ENCODE data around the gene PRPF6.

PRPF6 gene

DNA sequence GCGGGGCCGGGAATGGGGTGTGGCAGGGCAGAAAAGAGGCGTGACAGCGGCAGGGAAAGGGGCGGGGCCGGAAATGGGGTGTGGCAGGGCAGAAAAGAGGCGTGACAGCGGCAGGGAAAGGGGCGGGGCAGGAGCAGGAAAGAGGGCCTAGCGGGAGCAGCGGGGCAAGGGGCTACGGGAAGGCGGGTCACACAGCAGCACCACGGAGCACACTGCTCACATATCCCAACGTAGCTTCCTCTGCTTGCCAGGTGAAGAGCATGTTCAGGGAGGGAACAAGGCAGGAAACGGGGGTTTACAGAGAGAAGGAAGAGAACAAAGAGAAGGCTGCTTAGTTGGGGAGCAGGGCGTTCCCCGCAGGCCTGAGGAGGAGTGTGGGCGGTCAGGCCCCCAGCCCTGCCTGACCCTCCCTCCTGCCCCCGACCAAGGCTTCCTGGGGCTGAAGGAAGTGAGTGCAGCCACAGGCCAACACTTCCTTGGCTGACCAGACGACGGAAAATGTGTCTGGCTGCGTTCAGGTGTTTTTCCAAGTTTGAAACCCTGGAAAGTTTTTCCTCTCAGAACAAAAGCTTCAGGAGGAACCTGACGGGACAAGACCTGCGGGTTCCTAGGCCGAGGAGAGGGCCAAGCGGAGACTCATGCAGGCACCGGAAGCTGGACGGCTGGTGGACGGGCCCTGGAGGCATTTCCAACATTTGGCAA is 38.5 kb upstream of the PRPF6 start:
- in situ Hi-C loops (cut with HindIII; ENCODE audit: low sequenced_read_pairs): no loop called here
- TF ChIP-seq, protein P1, sequence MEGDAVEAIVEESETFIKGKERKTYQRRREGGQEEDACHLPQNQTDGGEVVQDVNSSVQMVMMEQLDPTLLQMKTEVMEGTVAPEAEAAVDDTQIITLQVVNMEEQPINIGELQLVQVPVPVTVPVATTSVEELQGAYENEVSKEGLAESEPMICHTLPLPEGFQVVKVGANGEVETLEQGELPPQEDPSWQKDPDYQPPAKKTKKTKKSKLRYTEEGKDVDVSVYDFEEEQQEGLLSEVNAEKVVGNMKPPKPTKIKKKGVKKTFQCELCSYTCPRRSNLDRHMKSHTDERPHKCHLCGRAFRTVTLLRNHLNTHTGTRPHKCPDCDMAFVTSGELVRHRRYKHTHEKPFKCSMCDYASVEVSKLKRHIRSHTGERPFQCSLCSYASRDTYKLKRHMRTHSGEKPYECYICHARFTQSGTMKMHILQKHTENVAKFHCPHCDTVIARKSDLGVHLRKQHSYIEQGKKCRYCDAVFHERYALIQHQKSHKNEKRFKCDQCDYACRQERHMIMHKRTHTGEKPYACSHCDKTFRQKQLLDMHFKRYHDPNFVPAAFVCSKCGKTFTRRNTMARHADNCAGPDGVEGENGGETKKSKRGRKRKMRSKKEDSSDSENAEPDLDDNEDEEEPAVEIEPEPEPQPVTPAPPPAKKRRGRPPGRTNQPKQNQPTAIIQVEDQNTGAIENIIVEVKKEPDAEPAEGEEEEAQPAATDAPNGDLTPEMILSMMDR (IDR thresholded peaks at IDR 0.05; ENCODE audit: low read depth, low read length, missing control alignments): no peak
- no peak overlapping the region for H3K4me3 ChIP-seq (ENCODE audit: low read depth, low read length)
- no peak for DNase-seq (ENCODE audit: low read depth)

DNA sequence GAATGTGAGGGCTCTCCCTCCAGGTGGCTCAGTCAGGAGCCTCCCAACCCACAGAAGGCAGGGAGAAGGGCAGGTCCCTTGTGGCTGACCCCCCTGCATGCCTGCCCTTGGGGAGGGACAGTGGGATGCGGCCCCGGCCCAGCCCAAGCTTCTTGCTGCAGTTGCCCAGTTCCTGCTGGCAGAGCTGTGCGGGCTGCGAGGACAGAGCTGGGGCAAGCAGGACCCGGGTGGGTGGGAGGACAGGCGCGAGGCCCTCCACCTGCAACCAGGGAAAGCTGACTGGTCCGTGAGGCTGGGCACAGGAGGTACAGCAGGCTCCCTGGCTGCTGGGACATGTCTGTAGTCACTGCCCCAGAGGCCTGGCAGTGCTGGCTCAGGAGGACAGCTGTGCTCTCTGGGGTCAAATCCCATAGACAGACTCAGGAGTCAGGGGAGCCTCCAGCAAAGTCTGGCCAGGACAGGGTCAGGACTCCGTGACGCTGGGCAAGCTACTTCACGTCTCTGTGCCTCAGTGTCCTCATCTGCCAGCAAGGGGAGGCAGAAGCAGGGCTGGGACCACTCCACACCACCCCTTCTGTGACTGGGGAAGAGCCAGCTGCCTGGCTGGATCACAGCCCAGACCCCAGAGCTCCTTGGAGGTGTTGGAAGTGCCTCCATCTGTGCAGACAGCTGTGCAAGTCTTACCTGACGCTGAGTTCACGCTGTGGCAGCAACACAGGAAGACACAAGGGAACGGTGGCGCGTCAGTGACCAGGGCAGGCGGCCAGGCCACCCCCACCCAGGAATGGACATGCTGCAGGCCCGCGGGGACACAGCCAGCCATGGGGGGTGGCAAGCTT is 37.7 kb upstream of the PRPF6 start:
- in situ Hi-C loops (cut with HindIII; ENCODE audit: low sequenced_read_pairs): no loop called here
- TF ChIP-seq, protein P1 (IDR thresholded peaks at IDR 0.05; ENCODE audit: low read depth, low read length, missing control alignments): no peak
- DNase-seq (ENCODE audit: low read depth): no peak
- H3K4me3 ChIP-seq (ENCODE audit: low read depth, low read length): no peak overlapping the region

DNA sequence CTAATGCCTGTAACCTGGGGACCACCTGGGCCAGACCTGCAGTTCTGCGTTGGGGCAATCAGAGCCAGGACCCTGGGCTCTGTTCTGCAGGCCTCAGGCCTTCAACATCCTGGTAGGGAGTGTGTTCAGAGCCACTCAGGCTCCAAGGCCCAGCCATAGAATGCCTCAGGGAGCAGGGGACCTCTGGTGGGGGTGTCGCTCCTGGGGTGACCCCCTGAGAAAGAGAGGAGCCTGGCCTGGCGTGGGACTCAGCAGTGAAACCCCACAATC is 37.2 kb upstream of the PRPF6 start:
- H3K4me3 ChIP-seq (ENCODE audit: low read depth, low read length): no peak overlapping the region
- in situ Hi-C loops (cut with HindIII; ENCODE audit: low sequenced_read_pairs): no loop called here
- DNase-seq (ENCODE audit: low read depth): no peak
- TF ChIP-seq, protein P1 (IDR thresholded peaks at IDR 0.05; ENCODE audit: low read depth, low read length, missing control alignments): no peak

DNA sequence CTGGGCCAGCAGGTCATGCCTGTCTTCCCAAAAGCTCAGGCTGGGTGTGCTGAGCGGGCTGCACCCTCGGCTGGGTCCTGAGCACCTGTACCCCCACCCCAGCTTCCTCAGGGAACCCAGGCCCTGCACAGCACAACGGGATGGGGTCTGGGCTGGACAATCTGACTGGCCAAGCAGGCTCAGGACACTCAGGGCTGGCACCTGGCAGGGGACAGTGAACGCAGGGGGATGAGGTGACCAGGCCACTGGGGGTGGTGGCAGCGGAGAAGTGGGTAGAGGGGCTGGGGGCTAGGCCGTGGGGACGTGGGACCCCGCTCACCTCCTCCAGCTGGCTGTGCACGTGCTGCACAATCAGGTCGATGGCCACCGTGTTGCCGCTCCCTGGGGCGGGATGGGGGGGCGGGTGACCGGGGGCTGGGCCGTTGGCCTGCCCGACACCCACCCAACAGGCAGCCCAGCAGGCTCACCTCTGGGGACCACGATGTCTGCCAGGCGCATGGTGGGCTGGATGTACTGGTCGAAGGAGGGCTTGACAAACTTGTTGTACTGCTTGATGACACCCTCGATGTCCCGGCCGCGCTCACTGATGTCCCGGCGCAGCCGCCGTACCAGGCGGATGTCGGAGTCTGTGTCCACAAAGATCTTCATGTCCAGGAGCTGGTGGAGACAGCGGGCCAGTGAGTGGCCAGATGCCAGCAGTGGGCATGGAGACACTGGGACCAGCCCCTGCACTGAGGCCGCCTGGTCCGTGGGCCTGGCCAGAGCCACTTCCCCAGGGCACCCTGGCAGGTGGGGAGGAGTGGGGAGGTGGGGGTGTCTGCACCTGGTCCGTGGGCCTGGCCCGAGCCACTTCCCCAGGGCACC is 36.6 kb upstream of the PRPF6 start:
- in situ Hi-C loops (cut with HindIII; ENCODE audit: low sequenced_read_pairs): no loop called here
- H3K4me3 ChIP-seq (ENCODE audit: low read depth, low read length): no peak overlapping the region
- no peak for DNase-seq (ENCODE audit: low read depth)
- TF ChIP-seq, protein P1 (IDR thresholded peaks at IDR 0.05; ENCODE audit: low read depth, low read length, missing control alignments): no peak

DNA sequence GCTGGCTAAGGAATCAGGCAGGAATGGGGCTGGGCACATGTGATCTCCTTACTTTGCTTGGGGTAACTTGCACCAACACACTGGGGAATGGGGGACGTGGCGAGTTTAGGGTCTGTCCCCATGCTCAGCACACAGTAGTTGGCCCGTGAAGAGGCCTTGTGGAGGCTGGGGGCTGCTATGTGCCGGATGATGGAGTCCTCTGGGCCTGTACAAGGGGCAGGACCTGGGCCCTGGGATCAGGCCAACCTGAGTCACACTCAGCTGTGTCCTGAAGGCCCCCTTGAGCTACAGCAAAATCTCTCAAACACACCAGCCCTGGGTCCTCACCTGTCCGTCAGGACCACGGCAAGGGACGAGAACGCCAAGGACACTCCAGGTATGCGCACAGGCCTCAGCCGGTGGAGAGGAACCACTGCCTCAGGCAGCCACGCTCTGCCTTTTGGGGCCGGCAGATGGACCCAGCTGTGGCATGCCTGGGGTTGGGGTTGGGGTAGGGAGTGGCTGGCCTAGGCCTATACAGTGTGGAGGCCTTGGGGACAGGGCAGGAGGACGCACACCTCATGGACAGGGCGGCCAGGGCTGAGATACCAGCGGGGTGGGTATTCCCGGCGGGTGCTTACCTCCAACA is 35.8 kb upstream of the PRPF6 start:
- in situ Hi-C loops (cut with HindIII; ENCODE audit: low sequenced_read_pairs): no loop called here
- DNase-seq (ENCODE audit: low read depth): no peak

More for the DNA sequence above, 35.8 kb upstream of the PRPF6 start:
- H3K4me3 ChIP-seq (ENCODE audit: low read depth, low read length): no peak overlapping the region
- TF ChIP-seq, protein P1 (IDR thresholded peaks at IDR 0.05; ENCODE audit: low read depth, low read length, missing control alignments): no peak
